HG03060 (cell line): ENCODE data around the gene FN3K.
A peak's percentile ranks its signal among the peaks of the same experiment; 100 is the strongest.

Experiments
- ATAC-seq: cut with Tn5 transposase; IDR thresholded peaks from one replicate; pipeline ENCODE4 v1.9.1; 2021; ENCODE audit warnings: low read depth, moderate number of reproducible peaks; ENCODE audit not compliant: unreplicated experiment

Gene FN3K

GRCh38 chr17:82734987-82735866 is at the start of gene FN3K:
FN3K (plus strand) TSS chr17:82735615; CDS start chr17:82735637, 22 bp downstream.
- no peak for ATAC-seq

- no peak for ATAC-seq
These were observed 48.8 kb upstream of the FN3K start for GRCh38 chr17:82686366-82687324.

- ATAC-seq, result no peak
These were observed 48.0 kb upstream of the FN3K start for GRCh38 chr17:82687375-82687861.

- ATAC-seq, result no peak
These were observed 47.5 kb upstream of the FN3K start for GRCh38 chr17:82687871-82688270.

- ATAC-seq, result no peak
These were observed 46.3 kb upstream of the FN3K start for GRCh38 chr17:82689077-82689476.

GRCh38 chr17:82690786-82691489 is 44.5 kb upstream of the FN3K start:
- ATAC-seq, result no peak

- ATAC-seq, result no peak
These were observed 43.7 kb upstream of the FN3K start for GRCh38 chr17:82691714-82692113.

GRCh38 chr17:82692268-82692667 is 43.1 kb upstream of the FN3K start:
- ATAC-seq, result no peak

- no peak for ATAC-seq
These were observed 42.1 kb upstream of the FN3K start for GRCh38 chr17:82693168-82693867.

- ATAC-seq, result no peak
These were observed 40.8 kb upstream of the FN3K start for GRCh38 chr17:82694647-82695046.

GRCh38 chr17:82696259-82696658 is 39.2 kb upstream of the FN3K start:
- ATAC-seq, result no peak

GRCh38 chr17:82696916-82697807 is 38.3 kb upstream of the FN3K start:
- ATAC-seq, result no peak

GRCh38 chr17:82697808-82698064 is 37.7 kb upstream of the FN3K start:
- no peak for ATAC-seq

- peak; percentile 95 for ATAC-seq
These were observed 37.1 kb upstream of the FN3K start, which contains the start of gene RAB40B for GRCh38 chr17:82698065-82698973. RAB40B (minus strand) TSS chr17:82698698; CDS start chr17:82698596, 102 bp downstream.

- peak; percentile 3 for ATAC-seq
These were observed 36.4 kb upstream of the FN3K start for GRCh38 chr17:82698974-82699442.

GRCh38 chr17:82699551-82699950 is 35.9 kb upstream of the FN3K start:
- ATAC-seq, result no peak

- ATAC-seq, result no peak
These were observed 33.0 kb upstream of the FN3K start for GRCh38 chr17:82702231-82702927.
